ENCODE results near the gene SMU1.

The SMU1 gene

DNA sequence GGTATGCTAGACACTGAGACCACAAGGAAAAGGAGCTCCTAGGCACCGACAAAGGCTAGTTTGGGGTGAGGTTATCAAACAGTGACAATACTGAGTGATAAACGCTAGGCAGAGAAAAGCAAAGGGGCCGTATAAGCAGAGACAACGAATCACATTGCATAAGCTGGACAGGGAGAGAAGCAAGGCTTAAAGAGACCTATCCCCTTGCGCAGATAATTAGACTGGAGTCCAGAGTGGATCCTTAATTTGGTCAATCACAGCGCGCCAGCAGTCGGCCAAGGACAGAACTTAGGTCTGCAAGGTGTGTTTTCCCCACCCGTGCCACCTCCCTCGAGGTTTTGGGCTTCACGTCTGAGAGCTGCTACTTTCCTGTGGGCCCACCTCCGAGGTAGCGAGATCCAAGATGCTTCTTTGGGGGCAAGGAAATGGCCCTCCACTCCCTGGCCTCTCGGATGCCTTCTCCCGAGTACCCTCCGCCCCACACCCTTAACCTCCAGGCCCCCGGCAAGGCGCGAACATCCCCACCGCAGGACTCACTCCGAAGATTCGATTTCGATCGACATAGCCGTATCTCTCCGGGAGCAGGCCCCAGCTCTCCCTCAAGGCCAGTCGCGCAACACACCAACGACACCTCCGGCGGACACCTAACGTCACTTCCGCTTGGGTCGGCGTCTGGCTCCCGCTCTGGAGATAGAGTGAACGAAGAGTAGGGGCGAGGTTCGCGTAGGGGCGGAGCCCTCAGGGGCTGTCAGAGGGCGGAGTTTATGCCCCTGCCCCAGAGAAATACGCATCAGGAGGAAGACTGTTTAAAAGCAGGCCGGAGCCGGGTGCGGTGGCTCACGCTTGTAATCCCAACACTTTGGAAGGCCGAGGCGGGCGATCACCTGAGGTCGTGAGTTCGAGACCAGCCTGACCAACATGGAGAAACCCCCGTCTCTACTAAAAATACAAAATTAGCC is at the start of gene SMU1:
SMU1 (minus strand) TSS at position 629 of the 959 bp plus-strand sequence; CDS start at position 563, 66 bp downstream.
- Histone ChIP-seq H3K4me1 (ENCODE audit: insufficient read depth, low read length) (peaks cover 12% of the 10 kb centered on the region), H3K9me3 (ENCODE audit: control insufficient read depth, insufficient read depth, low read length) (no peaks in the 10 kb centered on the region), H3K9ac (ENCODE audit: low read depth, low read length) (peak within 1 kb of the TSS; percentile 90), H3K36me3 (ENCODE audit: insufficient read depth, low read length) (peaks cover 8% of the 10 kb centered on the region)

DNA sequence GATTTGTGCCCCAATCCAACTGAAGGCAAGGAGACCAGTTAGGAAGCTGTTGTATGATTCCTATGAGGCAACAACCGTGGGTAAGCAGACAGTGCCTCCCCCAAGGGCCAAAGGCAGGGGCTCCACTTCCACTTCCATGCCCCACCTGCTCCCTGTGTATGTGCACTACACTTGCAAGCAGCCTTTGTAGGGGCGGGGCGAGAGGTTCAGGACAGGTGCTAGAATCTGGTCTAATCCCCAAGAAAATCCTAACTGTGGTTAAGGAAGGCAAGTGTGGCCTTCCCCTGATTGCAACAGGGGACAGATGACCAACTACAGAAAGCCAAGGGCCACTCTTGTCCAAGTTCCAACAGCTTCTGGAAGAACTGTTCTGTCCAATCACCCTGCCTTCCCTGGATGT is 49.0 kb upstream of the SMU1 start:
- H3K4me1 ChIP-seq (ENCODE audit: insufficient read depth, low read length): 0 out of 2 replicates have a peak, but pooled peaks cover 2% of the 10 kb centered on the region
- H3K9ac ChIP-seq (ENCODE audit: low read depth, low read length): no peak overlapping the region
- no peaks in the 10 kb centered on the region for H3K9me3 ChIP-seq (ENCODE audit: control insufficient read depth, insufficient read depth, low read length)
- H3K36me3 ChIP-seq (ENCODE audit: insufficient read depth, low read length): no peaks in the 10 kb centered on the region; the same call in 1 of the 2 replicates

DNA sequence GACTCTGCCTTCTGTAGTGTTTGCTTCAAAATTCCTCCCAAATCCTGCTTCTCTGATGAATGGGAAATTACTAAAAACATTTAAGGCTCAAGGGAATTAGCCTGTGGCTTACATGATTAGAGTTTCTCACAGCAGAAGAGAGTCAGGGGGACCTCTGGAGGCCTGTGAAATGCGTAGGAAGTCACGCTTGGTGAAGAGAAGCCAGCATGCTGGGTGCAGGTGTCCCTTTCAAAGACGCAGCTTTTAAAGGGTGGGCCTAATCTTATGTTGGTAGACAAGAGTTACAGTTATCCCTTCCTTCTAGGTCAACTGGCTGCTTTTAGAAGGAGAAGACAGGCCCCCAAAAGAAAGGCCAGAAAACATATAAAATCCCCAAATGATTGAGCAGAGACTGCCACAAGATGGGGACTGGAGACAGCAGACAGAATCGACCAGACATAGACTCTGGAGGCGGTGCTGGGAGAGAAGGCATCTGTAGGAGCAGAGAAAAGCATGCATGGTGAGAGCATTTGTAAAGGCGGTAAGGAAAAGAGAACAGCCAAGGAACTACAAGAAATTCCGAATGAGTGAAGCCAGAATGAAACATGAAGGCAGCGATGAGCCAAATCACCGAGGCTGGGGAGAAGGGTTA is 48.4 kb upstream of the SMU1 start:
- Histone ChIP-seq H3K9ac (ENCODE audit: low read depth, low read length) (no peak overlapping the region), H3K36me3 (ENCODE audit: insufficient read depth, low read length) (no peaks in the 10 kb centered on the region; the same call in 1 of the 2 replicates), H3K4me1 (ENCODE audit: insufficient read depth, low read length) (0 out of 2 replicates have a peak, but pooled peaks cover 2% of the 10 kb centered on the region), H3K9me3 (ENCODE audit: control insufficient read depth, insufficient read depth, low read length) (no peaks in the 10 kb centered on the region)

DNA sequence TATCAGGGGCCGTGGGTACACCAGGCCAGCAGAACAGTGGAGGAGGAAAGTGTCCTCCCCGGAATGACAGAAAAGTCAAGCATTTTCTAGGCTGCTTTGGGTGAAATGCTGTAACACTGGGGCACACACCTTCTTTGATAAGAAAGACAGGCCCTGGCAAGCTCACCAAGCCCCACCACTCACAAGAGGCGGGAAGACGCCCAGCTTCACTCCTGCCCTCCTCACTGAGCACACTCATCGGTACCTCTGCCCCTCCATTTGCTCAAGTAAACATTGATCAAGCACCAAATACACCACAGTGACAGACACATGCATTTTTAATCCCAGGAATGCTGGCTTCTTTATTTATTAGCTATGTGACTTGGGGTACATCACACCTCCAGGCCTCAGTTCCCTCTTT is 47.6 kb upstream of the SMU1 start:
- Histone ChIP-seq H3K36me3 (ENCODE audit: insufficient read depth, low read length) (no peaks in the 10 kb centered on the region; the same call in 1 of the 2 replicates), H3K9me3 (ENCODE audit: control insufficient read depth, insufficient read depth, low read length) (no peaks in the 10 kb centered on the region), H3K9ac (ENCODE audit: low read depth, low read length) (no peak overlapping the region), H3K4me1 (ENCODE audit: insufficient read depth, low read length) (0 out of 2 replicates have a peak, but pooled peaks cover 2% of the 10 kb centered on the region)

DNA sequence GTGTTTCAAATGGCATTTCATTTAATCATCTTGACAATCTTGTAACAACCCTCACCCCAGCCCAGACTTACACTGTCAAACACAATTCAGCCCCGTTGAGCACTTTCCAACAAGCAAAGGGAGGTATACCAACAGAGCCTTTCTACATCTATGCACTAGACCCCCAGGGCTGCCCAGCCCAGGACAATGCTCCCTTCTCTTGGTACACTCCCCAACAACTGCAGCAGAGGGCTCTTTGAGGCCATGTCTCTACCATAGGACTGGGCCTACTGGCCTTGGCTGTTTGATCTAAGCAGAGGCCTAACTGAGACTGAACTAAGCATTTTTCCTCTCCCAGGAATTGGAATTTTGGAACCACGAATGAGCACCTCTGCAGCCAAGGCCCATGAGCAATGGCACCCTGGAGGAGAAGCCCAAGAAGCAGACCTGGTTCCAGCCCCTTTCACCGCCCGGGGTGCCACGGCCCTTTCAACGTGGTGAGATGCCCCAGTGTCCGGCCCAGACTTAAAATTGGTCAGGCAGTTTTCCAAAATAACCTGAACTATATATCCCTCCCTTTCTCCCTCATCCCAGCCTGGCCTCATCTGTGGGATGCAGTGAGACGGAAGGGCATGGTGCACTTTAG is 47.0 kb upstream of the SMU1 start:
- Histone ChIP-seq H3K36me3 (ENCODE audit: insufficient read depth, low read length) (no peaks in the 10 kb centered on the region; the same call in 1 of the 2 replicates), H3K9me3 (ENCODE audit: control insufficient read depth, insufficient read depth, low read length) (no peaks in the 10 kb centered on the region), H3K4me1 (ENCODE audit: insufficient read depth, low read length) (0 out of 2 replicates have a peak, but pooled peaks cover 2% of the 10 kb centered on the region), H3K9ac (ENCODE audit: low read depth, low read length) (no peak overlapping the region)

DNA sequence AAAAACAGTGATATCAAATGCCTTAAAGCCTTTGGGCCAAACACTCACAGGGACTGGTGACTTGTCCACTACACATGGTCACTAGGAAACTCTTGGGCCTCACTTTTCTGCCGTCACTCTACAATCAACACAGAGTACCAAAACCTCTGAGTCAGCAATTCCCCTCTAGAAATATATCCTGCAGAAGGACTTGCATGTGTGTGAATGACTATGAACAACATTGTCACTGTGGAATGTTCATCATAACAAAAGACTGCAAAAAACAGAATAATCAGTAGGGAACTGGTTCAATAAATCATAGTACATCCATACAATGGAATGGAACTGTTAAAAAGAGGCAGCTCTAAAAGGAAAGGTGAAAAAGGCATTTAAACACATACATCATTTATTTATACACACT is 44.1 kb upstream of the SMU1 start:
- Histone ChIP-seq H3K4me1 (ENCODE audit: insufficient read depth, low read length) (no peaks in the 10 kb centered on the region), H3K36me3 (ENCODE audit: insufficient read depth, low read length) (no peaks in the 10 kb centered on the region), H3K9ac (ENCODE audit: low read depth, low read length) (no peak overlapping the region), H3K9me3 (ENCODE audit: control insufficient read depth, insufficient read depth, low read length) (no peaks in the 10 kb centered on the region)

DNA sequence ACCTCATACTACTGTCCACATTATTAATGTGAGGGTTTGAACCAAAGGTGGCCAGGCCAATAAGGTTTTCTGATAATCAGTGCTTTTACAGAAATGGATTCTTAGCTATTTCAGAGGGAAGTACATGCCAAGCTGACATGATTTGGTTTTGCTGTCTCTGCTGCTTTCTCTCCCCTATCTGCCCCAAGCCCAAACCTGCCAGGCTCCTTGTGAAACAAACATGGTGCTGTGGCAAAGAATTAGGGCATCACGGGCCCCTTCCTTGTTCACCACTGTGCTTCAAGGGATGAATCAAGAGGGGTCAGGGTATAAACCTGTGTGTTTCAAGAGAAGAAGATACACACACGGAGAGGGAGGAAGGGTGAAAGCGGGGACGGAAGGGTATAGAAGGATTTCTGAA is 41.3 kb upstream of the SMU1 start:
- no peaks in the 10 kb centered on the region for H3K4me1 ChIP-seq (ENCODE audit: insufficient read depth, low read length)
- no peak overlapping the region for H3K9ac ChIP-seq (ENCODE audit: low read depth, low read length)
- H3K9me3 ChIP-seq (ENCODE audit: control insufficient read depth, insufficient read depth, low read length): no peaks in the 10 kb centered on the region
- H3K36me3 ChIP-seq (ENCODE audit: insufficient read depth, low read length): no peaks in the 10 kb centered on the region

DNA sequence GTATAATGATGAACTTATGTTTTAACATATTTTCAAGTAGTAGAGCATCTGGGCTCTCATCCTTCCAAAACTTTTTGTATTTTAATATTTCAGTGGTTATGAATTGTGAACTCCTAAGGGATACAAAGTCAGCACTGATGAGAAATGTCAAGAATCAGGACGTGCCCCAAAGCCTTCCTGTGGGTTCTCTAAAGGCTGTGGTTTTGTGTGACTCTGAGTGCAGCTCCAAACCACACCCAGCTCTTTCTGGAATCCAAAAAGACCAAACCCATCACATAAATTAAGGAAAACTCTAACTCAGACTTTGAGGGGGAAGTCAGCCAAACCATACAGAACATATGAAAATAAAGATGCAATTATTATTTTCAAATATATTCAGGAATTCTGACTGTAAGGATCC is 40.8 kb upstream of the SMU1 start:
- Histone ChIP-seq H3K4me1 (ENCODE audit: insufficient read depth, low read length) (no peaks in the 10 kb centered on the region; the same call in 1 of the 2 replicates), H3K36me3 (ENCODE audit: insufficient read depth, low read length) (no peaks in the 10 kb centered on the region), H3K9ac (ENCODE audit: low read depth, low read length) (no peak overlapping the region), H3K9me3 (ENCODE audit: control insufficient read depth, insufficient read depth, low read length) (no peaks in the 10 kb centered on the region)

DNA sequence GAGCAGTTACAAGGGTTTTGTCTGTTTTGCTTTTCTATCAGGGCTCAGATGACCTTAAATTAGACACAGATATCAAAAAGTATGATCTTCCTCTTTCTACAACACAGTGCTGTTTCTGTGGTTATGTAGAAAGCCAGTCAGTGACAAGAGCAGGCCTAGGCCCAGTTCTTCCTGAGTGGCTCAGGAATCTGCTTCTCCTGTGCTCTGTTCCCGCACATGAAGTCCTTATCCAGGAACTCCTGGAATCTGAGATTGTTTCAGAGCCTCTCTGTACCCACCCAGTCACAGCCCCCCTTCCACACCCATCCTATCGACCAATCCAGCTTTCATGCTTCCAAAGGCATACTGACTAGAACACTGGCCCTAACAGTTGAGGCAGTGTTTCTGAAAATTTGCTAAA is 40.4 kb upstream of the SMU1 start:
- Histone ChIP-seq H3K9me3 (ENCODE audit: control insufficient read depth, insufficient read depth, low read length) (no peaks in the 10 kb centered on the region), H3K4me1 (ENCODE audit: insufficient read depth, low read length) (peaks cover 3% of the 10 kb centered on the region; the same call in 1 of the 2 replicates), H3K36me3 (ENCODE audit: insufficient read depth, low read length) (no peaks in the 10 kb centered on the region), H3K9ac (ENCODE audit: low read depth, low read length) (no peak overlapping the region)

DNA sequence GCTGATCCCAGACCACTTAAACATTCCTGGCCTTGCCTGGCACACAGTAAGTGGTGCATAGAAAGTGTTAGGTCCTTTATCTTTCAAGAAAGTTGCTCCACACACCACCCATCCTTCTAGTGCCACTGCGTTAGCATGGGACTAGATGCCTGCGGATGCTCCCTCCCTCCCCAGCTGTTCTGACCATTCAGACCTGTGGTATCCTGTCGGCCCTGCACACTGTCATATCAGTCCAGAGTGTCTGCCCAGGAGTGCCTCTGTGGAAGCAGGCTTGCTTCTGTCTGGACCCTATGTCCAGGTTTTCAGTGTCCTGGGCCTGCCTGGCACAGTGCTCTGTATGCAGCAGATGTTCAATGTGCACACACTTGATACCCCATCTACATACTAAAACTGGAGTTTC is 38.3 kb upstream of the SMU1 start:
- Histone ChIP-seq H3K9ac (ENCODE audit: low read depth, low read length) (no peak overlapping the region), H3K36me3 (ENCODE audit: insufficient read depth, low read length) (no peaks in the 10 kb centered on the region), H3K4me1 (ENCODE audit: insufficient read depth, low read length) (peaks cover 3% of the 10 kb centered on the region; the same call in 1 of the 2 replicates), H3K9me3 (ENCODE audit: control insufficient read depth, insufficient read depth, low read length) (no peaks in the 10 kb centered on the region)

DNA sequence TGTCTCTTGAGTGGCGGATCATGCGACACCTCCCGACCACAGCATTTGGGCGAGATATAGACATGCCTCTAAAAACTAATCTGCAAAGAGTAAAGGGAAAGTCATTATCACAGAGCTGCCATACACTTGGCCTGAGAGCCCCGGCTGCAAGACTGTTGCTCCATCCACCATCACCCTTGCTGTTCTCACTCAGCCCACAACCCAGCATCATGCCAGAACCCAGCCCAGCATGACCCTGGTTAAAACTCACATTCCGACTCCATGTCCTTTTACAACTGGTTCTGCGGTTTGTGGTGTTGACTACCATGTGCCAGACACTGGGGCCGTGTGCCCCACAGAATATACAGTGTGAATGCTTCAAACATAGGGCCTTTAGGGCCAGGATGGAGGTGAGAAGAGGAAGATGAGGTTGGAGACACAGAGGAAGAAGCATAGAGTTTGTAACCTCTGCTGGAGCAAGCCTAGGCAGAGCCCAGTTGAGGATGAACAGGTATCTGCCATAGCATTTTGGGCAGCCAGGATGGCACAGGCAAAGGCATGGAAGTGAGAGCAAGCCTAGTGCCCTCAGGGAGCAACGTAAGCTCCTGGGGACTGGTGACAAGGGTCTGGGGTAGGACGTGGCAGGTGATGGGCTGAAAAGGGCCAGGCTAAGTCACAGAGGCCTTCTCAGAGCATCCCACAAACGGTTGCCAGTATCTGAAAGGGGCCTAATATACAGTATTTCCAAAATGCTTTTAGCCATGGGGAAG is 37.5 kb upstream of the SMU1 start:
- H3K9ac ChIP-seq (ENCODE audit: low read depth, low read length): no peak overlapping the region
- no peaks in the 10 kb centered on the region for H3K36me3 ChIP-seq (ENCODE audit: insufficient read depth, low read length)

DNA sequence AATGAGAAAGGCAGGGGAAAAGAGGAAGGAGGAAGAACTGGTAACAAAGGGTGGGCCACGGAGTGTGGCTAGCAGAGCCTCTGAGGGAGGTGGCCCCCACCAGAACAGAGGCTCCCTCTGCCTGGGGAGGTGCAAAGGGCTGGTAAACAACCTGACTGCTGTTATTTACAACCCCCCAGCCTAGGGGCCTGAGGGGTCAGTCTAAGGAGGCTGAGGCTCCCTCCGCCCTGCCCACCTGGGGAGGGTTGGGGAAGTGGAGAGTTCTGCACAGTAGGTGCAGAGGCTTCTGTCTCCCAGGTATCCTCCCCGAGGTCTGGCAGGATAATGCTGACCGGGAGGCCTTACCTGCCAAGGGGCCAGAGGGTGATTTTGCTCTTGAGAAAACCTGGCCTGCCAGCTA is 35.6 kb upstream of the SMU1 start:
- H3K36me3 ChIP-seq (ENCODE audit: insufficient read depth, low read length): no peaks in the 10 kb centered on the region

More for the DNA sequence above, 37.5 kb upstream of the SMU1 start:
- Histone ChIP-seq H3K4me1 (ENCODE audit: insufficient read depth, low read length) (peaks cover 3% of the 10 kb centered on the region; the same call in 1 of the 2 replicates), H3K9me3 (ENCODE audit: control insufficient read depth, insufficient read depth, low read length) (no peaks in the 10 kb centered on the region)

DNA sequence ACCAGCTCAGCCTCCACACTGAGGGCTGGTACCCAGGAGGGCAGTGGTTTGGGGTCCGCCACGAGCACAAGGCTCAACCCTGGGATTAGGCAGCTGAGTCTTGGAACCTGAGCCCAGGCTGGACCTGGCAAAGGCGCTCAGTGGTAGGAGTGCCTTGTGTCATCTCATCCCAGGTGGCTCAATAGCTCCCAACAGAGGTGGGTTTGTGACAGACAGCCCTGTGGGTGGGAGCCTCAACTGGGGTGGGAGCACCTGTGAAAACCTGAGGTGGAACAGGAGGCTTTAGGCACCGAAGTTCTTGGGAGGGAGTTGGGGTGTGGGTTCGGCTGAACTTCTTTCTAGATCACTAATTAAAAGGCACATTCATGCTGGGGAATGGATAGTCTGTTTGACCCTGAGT is 35.2 kb upstream of the SMU1 start:
- Histone ChIP-seq H3K4me1 (ENCODE audit: insufficient read depth, low read length) (peaks cover 16% of the 10 kb centered on the region), H3K36me3 (ENCODE audit: insufficient read depth, low read length) (no peaks in the 10 kb centered on the region), H3K9me3 (ENCODE audit: control insufficient read depth, insufficient read depth, low read length) (no peaks in the 10 kb centered on the region), H3K9ac (ENCODE audit: low read depth, low read length) (no peak overlapping the region)

More for the DNA sequence above, 35.6 kb upstream of the SMU1 start:
- Histone ChIP-seq H3K4me1 (ENCODE audit: insufficient read depth, low read length) (peaks cover 12% of the 10 kb centered on the region), H3K9me3 (ENCODE audit: control insufficient read depth, insufficient read depth, low read length) (no peaks in the 10 kb centered on the region), H3K9ac (ENCODE audit: low read depth, low read length) (no peak overlapping the region)

DNA sequence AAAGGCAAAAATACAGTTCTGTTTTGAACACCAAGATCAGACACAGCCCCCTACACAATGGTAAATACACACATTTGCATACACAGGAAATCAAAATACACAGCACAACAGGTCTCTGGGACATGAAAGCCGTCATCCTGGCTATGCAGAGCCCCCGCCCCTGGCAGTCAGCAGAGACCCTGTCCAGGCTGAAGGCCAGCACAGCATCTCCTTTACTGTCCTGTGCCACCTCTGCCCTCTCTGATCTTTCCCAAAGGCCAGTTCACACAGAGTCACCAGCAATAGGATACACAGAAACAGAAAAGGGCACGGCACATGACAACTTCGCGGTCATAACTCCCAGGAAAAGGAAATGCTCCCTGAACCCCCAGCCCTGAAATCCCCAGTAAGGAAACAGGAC is 34.2 kb upstream of the SMU1 start:
- Histone ChIP-seq H3K9ac (ENCODE audit: low read depth, low read length) (no peak overlapping the region), H3K9me3 (ENCODE audit: control insufficient read depth, insufficient read depth, low read length) (no peaks in the 10 kb centered on the region), H3K4me1 (ENCODE audit: insufficient read depth, low read length) (peaks cover 18% of the 10 kb centered on the region), H3K36me3 (ENCODE audit: insufficient read depth, low read length) (no peaks in the 10 kb centered on the region)

Data from ES-I3 (cell line).